ENCODE results near the gene HOXB3. TPM values are rescaled to one million over a fixed set of nuclear protein-coding genes. Genes with fewer than 3 reads are reported as not detected.
"Not testable (repeated sequence)": the region's sequence is repeated elsewhere in the genome, so short reads cannot be mapped to it uniquely, and the experiment has no call there.

Gene HOXB3
- polyA plus RNA-seq, 1 experiment: 33.0 TPM

- no peak for DNase-seq (ENCODE audit: low read depth, low spot score)
- no peak for TF ChIP-seq CTCF (IDR thresholded peaks at IDR 0.05; ENCODE audit: low read depth, low read length)
- Histone ChIP-seq H3K27ac (ENCODE audit: low read depth, low read length) (no peak overlapping the region), H3K27me3 (ENCODE audit: control insufficient read depth, insufficient read depth, low read length) (no peaks in the 10 kb centered on the region), H3K9me3 (ENCODE audit: control insufficient read depth, insufficient read depth, low read length) (no peaks in the 10 kb centered on the region), H3K4me3 (ENCODE audit: low read depth, low read length) (no peak overlapping the region)
- CTCF ChIA-PET: interaction anchor here (0.6 to 1.1 kb wide), 5 partner anchors 10 to 204 kb away, joined by 3 to 5 read pairs (median 3); no protein-coding TSS in a partner anchor
- POLR2A ChIA-PET: interaction anchor here (0.7 to 1.5 kb wide), 6 partner anchors 10 to 816 kb away, joined by 3 to 7 read pairs (median 4); no protein-coding TSS in a partner anchor
These were observed 79.1 kb downstream of the HOXB3 start for GRCh38 chr17:48510761-48511604.

GRCh38 chr17:48510381-48510760 is 79.7 kb downstream of the HOXB3 start:
- Histone ChIP-seq H3K27me3 (ENCODE audit: control insufficient read depth, insufficient read depth, low read length) (no peaks in the 10 kb centered on the region), H3K4me3 (ENCODE audit: low read depth, low read length) (no peak overlapping the region), H3K27ac (ENCODE audit: low read depth, low read length) (no peak overlapping the region), H3K9me3 (ENCODE audit: control insufficient read depth, insufficient read depth, low read length) (no peaks in the 10 kb centered on the region)
- CTCF ChIA-PET: no interaction called here
- POLR2A ChIA-PET: interaction anchor here (1.2 to 1.5 kb wide), 2 partner anchors 27 to 54 kb away, joined by 4 to 7 read pairs; no protein-coding TSS in a partner anchor
- DNase-seq (ENCODE audit: low read depth, low spot score): no peak
- no peak for TF ChIP-seq CTCF (IDR thresholded peaks at IDR 0.05; ENCODE audit: low read depth, low read length)

GRCh38 chr17:48509708-48510107 is 80.3 kb downstream of the HOXB3 start:
- DNase-seq (ENCODE audit: low read depth, low spot score); H3K27ac ChIP-seq (ENCODE audit: low read depth, low read length); H3K9me3 ChIP-seq (ENCODE audit: control insufficient read depth, insufficient read depth, low read length); POLR2A ChIA-PET; H3K27me3 ChIP-seq (ENCODE audit: control insufficient read depth, insufficient read depth, low read length); H3K4me3 ChIP-seq (ENCODE audit: low read depth, low read length): not testable (repeated sequence)
- CTCF ChIA-PET: interaction anchor here (1.5 kb wide), 1 partner anchor 33 kb away, joined by 4 read pairs; no protein-coding TSS in a partner anchor

- Histone ChIP-seq H3K27ac (ENCODE audit: low read depth, low read length) (no peak overlapping the region), H3K27me3 (ENCODE audit: control insufficient read depth, insufficient read depth, low read length) (no peaks in the 10 kb centered on the region), H3K9me3 (ENCODE audit: control insufficient read depth, insufficient read depth, low read length) (no peaks in the 10 kb centered on the region), H3K4me3 (ENCODE audit: low read depth, low read length) (no peak overlapping the region)
- ChIA-PET POLR2A (no interaction called here), CTCF (interaction anchor here (1.2 kb wide), 1 partner anchor 9 kb away, joined by 3 read pairs; no protein-coding TSS in a partner anchor)
- no peak for TF ChIP-seq CTCF (IDR thresholded peaks at IDR 0.05; ENCODE audit: low read depth, low read length)
- DNase-seq (ENCODE audit: low read depth, low spot score): no peak
These were observed 83.8 kb downstream of the HOXB3 start for GRCh38 chr17:48506246-48506645.

- H3K27ac ChIP-seq (ENCODE audit: low read depth, low read length): no peak overlapping the region
- ChIA-PET POLR2A (interaction anchor here (0.6 kb wide), 1 partner anchor 22 kb away, joined by 3 read pairs; no protein-coding TSS in a partner anchor), CTCF (interaction anchor here (0.6 to 1.2 kb wide), 2 partner anchors 8 to 49 kb away, joined by 3 read pairs; no protein-coding TSS in a partner anchor)
These were observed 84.3 kb downstream of the HOXB3 start for GRCh38 chr17:48505788-48506187.

More at GRCh38 chr17:48505788-48506187, 84.3 kb downstream of the HOXB3 start:
- no peak for DNase-seq (ENCODE audit: low read depth, low spot score)
- Histone ChIP-seq H3K9me3 (ENCODE audit: control insufficient read depth, insufficient read depth, low read length) (no peaks in the 10 kb centered on the region), H3K4me3 (ENCODE audit: low read depth, low read length) (no peak overlapping the region), H3K27me3 (ENCODE audit: control insufficient read depth, insufficient read depth, low read length) (no peaks in the 10 kb centered on the region)
- no peak for TF ChIP-seq CTCF (IDR thresholded peaks at IDR 0.05; ENCODE audit: low read depth, low read length)

Data from AG04450 (cell line).